ENCODE results near the gene BLCAP. TPM values are rescaled to one million over a fixed set of nuclear protein-coding genes. Genes with fewer than 3 reads are reported as not detected.

Gene BLCAP
- total and polyA plus RNA-seq, 2 experiments from 2014 or later = 62.2 to 64.8 TPM

GRCh38 chr20:37535443-37536132 lies 7.9 kb upstream of the BLCAP start:
- H3K4me1 ChIP-seq (ENCODE audit: insufficient read depth) = peaks cover 12% of the 10 kb centered on the region
- Mint-ChIP-seq H3K4me3 (no peak overlapping the region), H3K27me3 (ENCODE audit: insufficient read depth, low read depth, poor library complexity) (peaks cover 4% of the 10 kb centered on the region), H3K27ac (no peak overlapping the region), H3K4me1 (peaks cover 16% of the 10 kb centered on the region; the same call in 2 of the 3 replicates), H3K36me3 (ENCODE audit: low read depth) (no peaks in the 10 kb centered on the region), H3K9me3 (no peaks in the 10 kb centered on the region)
- no peaks in the 10 kb centered on the region for H3K79me2 ChIP-seq (replicated peaks; ENCODE audit: insufficient read depth)
- no peak overlapping the region for H2AFZ ChIP-seq
- H3K4me3 ChIP-seq = no peak overlapping the region
- H3K27ac ChIP-seq (ENCODE audit: low read depth) = no peak overlapping the region
- no peak for DNase-seq (ENCODE audit: low spot score)
- TF ChIP-seq, protein P1, sequence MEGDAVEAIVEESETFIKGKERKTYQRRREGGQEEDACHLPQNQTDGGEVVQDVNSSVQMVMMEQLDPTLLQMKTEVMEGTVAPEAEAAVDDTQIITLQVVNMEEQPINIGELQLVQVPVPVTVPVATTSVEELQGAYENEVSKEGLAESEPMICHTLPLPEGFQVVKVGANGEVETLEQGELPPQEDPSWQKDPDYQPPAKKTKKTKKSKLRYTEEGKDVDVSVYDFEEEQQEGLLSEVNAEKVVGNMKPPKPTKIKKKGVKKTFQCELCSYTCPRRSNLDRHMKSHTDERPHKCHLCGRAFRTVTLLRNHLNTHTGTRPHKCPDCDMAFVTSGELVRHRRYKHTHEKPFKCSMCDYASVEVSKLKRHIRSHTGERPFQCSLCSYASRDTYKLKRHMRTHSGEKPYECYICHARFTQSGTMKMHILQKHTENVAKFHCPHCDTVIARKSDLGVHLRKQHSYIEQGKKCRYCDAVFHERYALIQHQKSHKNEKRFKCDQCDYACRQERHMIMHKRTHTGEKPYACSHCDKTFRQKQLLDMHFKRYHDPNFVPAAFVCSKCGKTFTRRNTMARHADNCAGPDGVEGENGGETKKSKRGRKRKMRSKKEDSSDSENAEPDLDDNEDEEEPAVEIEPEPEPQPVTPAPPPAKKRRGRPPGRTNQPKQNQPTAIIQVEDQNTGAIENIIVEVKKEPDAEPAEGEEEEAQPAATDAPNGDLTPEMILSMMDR (conservative IDR thresholded peaks at IDR 0.05; ENCODE audit: low read depth in 2 of 2) = no peak
- TF ChIP-seq ETS1 (IDR thresholded peaks at IDR 0.05) = no peak
- no peak for TF ChIP-seq POLR2AphosphoS5 (IDR thresholded peaks at IDR 0.05; ENCODE audit: low read depth)
- TF ChIP-seq, protein P2, sequence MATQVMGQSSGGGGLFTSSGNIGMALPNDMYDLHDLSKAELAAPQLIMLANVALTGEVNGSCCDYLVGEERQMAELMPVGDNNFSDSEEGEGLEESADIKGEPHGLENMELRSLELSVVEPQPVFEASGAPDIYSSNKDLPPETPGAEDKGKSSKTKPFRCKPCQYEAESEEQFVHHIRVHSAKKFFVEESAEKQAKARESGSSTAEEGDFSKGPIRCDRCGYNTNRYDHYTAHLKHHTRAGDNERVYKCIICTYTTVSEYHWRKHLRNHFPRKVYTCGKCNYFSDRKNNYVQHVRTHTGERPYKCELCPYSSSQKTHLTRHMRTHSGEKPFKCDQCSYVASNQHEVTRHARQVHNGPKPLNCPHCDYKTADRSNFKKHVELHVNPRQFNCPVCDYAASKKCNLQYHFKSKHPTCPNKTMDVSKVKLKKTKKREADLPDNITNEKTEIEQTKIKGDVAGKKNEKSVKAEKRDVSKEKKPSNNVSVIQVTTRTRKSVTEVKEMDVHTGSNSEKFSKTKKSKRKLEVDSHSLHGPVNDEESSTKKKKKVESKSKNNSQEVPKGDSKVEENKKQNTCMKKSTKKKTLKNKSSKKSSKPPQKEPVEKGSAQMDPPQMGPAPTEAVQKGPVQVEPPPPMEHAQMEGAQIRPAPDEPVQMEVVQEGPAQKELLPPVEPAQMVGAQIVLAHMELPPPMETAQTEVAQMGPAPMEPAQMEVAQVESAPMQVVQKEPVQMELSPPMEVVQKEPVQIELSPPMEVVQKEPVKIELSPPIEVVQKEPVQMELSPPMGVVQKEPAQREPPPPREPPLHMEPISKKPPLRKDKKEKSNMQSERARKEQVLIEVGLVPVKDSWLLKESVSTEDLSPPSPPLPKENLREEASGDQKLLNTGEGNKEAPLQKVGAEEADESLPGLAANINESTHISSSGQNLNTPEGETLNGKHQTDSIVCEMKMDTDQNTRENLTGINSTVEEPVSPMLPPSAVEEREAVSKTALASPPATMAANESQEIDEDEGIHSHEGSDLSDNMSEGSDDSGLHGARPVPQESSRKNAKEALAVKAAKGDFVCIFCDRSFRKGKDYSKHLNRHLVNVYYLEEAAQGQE (IDR thresholded peaks at IDR 0.05; ENCODE audit: unreplicated experiment) = no peak
- TF ChIP-seq, protein P3, sequence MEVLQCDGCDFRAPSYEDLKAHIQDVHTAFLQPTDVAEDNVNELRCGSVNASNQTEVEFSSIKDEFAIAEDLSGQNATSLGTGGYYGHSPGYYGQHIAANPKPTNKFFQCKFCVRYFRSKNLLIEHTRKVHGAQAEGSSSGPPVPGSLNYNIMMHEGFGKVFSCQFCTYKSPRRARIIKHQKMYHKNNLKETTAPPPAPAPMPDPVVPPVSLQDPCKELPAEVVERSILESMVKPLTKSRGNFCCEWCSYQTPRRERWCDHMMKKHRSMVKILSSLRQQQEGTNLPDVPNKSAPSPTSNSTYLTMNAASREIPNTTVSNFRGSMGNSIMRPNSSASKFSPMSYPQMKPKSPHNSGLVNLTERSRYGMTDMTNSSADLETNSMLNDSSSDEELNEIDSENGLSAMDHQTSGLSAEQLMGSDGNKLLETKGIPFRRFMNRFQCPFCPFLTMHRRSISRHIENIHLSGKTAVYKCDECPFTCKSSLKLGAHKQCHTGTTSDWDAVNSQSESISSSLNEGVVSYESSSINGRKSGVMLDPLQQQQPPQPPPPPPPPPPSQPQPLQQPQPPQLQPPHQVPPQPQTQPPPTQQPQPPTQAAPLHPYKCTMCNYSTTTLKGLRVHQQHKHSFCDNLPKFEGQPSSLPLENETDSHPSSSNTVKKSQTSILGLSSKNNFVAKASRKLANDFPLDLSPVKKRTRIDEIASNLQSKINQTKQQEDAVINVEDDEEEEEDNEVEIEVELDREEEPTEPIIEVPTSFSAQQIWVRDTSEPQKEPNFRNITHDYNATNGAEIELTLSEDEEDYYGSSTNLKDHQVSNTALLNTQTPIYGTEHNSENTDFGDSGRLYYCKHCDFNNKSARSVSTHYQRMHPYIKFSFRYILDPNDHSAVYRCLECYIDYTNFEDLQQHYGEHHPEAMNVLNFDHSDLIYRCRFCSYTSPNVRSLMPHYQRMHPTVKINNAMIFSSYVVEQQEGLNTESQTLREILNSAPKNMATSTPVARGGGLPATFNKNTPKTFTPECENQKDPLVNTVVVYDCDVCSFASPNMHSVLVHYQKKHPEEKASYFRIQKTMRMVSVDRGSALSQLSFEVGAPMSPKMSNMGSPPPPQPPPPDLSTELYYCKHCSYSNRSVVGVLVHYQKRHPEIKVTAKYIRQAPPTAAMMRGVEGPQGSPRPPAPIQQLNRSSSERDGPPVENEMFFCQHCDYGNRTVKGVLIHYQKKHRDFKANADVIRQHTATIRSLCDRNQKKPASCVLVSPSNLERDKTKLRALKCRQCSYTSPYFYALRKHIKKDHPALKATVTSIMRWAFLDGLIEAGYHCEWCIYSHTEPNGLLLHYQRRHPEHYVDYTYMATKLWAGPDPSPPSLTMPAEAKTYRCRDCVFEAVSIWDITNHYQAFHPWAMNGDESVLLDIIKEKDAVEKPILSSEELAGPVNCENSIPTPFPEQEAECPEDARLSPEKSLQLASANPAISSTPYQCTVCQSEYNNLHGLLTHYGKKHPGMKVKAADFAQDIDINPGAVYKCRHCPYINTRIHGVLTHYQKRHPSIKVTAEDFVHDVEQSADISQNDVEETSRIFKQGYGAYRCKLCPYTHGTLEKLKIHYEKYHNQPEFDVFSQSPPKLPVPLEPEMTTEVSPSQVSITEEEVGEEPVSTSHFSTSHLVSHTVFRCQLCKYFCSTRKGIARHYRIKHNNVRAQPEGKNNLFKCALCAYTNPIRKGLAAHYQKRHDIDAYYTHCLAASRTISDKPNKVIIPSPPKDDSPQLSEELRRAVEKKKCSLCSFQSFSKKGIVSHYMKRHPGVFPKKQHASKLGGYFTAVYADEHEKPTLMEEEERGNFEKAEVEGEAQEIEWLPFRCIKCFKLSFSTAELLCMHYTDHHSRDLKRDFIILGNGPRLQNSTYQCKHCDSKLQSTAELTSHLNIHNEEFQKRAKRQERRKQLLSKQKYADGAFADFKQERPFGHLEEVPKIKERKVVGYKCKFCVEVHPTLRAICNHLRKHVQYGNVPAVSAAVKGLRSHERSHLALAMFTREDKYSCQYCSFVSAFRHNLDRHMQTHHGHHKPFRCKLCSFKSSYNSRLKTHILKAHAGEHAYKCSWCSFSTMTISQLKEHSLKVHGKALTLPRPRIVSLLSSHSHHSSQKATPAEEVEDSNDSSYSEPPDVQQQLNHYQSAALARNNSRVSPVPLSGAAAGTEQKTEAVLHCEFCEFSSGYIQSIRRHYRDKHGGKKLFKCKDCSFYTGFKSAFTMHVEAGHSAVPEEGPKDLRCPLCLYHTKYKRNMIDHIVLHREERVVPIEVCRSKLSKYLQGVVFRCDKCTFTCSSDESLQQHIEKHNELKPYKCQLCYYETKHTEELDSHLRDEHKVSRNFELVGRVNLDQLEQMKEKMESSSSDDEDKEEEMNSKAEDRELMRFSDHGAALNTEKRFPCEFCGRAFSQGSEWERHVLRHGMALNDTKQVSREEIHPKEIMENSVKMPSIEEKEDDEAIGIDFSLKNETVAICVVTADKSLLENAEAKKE (CRISPR knock-in tag; IDR thresholded peaks at IDR 0.05) = no peak
- TF ChIP-seq STAT1 (IDR thresholded peaks at IDR 0.05; ENCODE audit: unreplicated experiment) = no peak
- TF ChIP-seq EZH2 (IDR thresholded peaks at IDR 0.05; ENCODE audit: low read depth, unreplicated experiment) = no peak
- no peak for TF ChIP-seq JUNB (IDR thresholded peaks at IDR 0.05; ENCODE audit: unreplicated experiment)
- TF ChIP-seq CREB1 (CRISPR knock-in tag; IDR thresholded peaks at IDR 0.05; ENCODE audit: low read depth) = no peak
- TF ChIP-seq ZNF114 (CRISPR knock-in tag; IDR thresholded peaks at IDR 0.05) = no peak
- TF ChIP-seq EZH2phosphoT487 (IDR thresholded peaks at IDR 0.05; ENCODE audit: unreplicated experiment) = no peak
- H3F3A ChIP-seq (replicated peaks; ENCODE audit: low read depth) = no peaks in the 10 kb centered on the region
- no peak overlapping the region for H3K4me2 ChIP-seq
- H4K20me1 ChIP-seq (replicated peaks; ENCODE audit: insufficient read depth) = no peaks in the 10 kb centered on the region
- no peaks in the 10 kb centered on the region for H3K36me3 ChIP-seq (ENCODE audit: insufficient read depth)
- ATAC-seq = no peak
- no peaks in the 10 kb centered on the region for H3K9me2 ChIP-seq (ENCODE audit: insufficient read depth)
- no peaks in the 10 kb centered on the region for H3K27me3 ChIP-seq (ENCODE audit: insufficient read depth)

All from GM23338 (cell line).